Skin epidermis (tissue), 12 donors: Measurements from ENCODE around the gene THADA.
"Not testable (repeated sequence)": the region's sequence is repeated elsewhere in the genome, so short reads cannot be mapped to it uniquely, and the experiment has no call there.

Experiments
- H3K27ac ChIP-seq, 21 experiments: fragments of 200-600 bp; sonication (generic) in 11 of 21; one replicate each; pipeline ENCODE4 v1.5.0; 2020; ENCODE audit warnings: mild to moderate bottlenecking in 3 of 21, inconsistent platforms in 2 of 21, moderate library complexity in 2 of 21
- H3K4me3 ChIP-seq, 7 experiments: fragments of 200-600 bp; sonication (generic) in 2 of 7; one replicate each; pipeline ENCODE4 v1.5.0; 2020; ENCODE audit warnings: inconsistent platforms in 2 of 7, mild to moderate bottlenecking in 2 of 7, moderate library complexity in 1 of 7

Gene THADA

GRCh38 chr2:43284347-43284746 lies 311.5 kb downstream of the THADA start:
- H3K27ac ChIP-seq, H3K4me3 ChIP-seq: not testable (repeated sequence)

GRCh38 chr2:43280994-43281393 lies 314.8 kb downstream of the THADA start:
- Histone ChIP-seq H3K4me3 (no peak overlapping the region), H3K27ac (no peak overlapping the region)

- H3K27ac ChIP-seq = no peak overlapping the region
Observed at GRCh38 chr2:43279317-43279840, 316.5 kb downstream of the THADA start.

GRCh38 chr2:43278564-43279220 lies 317.1 kb downstream of the THADA start:
- Histone ChIP-seq H3K4me3 (no peak overlapping the region), H3K27ac (peak overlapping the region in 1 of 21 experiments; percentile 2)

More at GRCh38 chr2:43279317-43279840, 316.5 kb downstream of the THADA start:
- H3K4me3 ChIP-seq = no peak overlapping the region

GRCh38 chr2:43276962-43277391 lies 318.9 kb downstream of the THADA start:
- Histone ChIP-seq H3K4me3 (no peak overlapping the region), H3K27ac (peak overlapping the region in 10 of 21 experiments; percentile 11 to 74 (median 42))

GRCh38 chr2:43276266-43276941 lies 319.4 kb downstream of the THADA start:
- peak overlapping the region in 10 of 21 experiments; percentile 11 to 74 (median 42) for H3K27ac ChIP-seq
- H3K4me3 ChIP-seq = no peak overlapping the region

- Histone ChIP-seq H3K4me3 (no peak overlapping the region), H3K27ac (peak overlapping the region in 4 of 21 experiments; percentile 66 to 74 (median 67))
Observed at GRCh38 chr2:43274721-43275120, 321.1 kb downstream of the THADA start.

GRCh38 chr2:43274055-43274454 lies 321.8 kb downstream of the THADA start:
- Histone ChIP-seq H3K4me3 (no peak overlapping the region), H3K27ac (peak overlapping the region in 12 of 21 experiments; percentile 12 to 74 (median 38))

GRCh38 chr2:43273529-43273928 lies 322.3 kb downstream of the THADA start:
- no peak overlapping the region for H3K4me3 ChIP-seq
- H3K27ac ChIP-seq = peak overlapping the region in 13 of 21 experiments; percentile 12 to 74 (median 34)

GRCh38 chr2:43270930-43271615 lies 324.8 kb downstream of the THADA start:
- Histone ChIP-seq H3K4me3 (no peak overlapping the region), H3K27ac (peak overlapping the region in 10 of 21 experiments; percentile 55 to 89 (median 75))

GRCh38 chr2:43270461-43270860 lies 325.4 kb downstream of the THADA start:
- Histone ChIP-seq H3K27ac (peak overlapping the region in 16 of 21 experiments; percentile 15 to 89 (median 73)), H3K4me3 (no peak overlapping the region)

GRCh38 chr2:43269706-43270105 lies 326.1 kb downstream of the THADA start:
- H3K4me3 ChIP-seq = no peak overlapping the region
- peak overlapping the region in 18 of 21 experiments; percentile 15 to 89 (median 73) for H3K27ac ChIP-seq

- no peak overlapping the region for H3K4me3 ChIP-seq
- H3K27ac ChIP-seq = peak overlapping the region in 18 of 21 experiments; percentile 8 to 89 (median 78)
Observed at GRCh38 chr2:43269074-43269572, 326.7 kb downstream of the THADA start.

- Histone ChIP-seq H3K27ac (peak overlapping the region in 17 of 21 experiments; percentile 1 to 89 (median 79)), H3K4me3 (no peak overlapping the region)
Observed at GRCh38 chr2:43268066-43268953, 327.5 kb downstream of the THADA start.

- H3K27ac ChIP-seq = peak overlapping the region in 11 of 21 experiments; percentile 0 to 89 (median 79)
Observed at GRCh38 chr2:43267381-43267780, 328.5 kb downstream of the THADA start.

GRCh38 chr2:43266711-43267111 lies 329.1 kb downstream of the THADA start:
- Histone ChIP-seq H3K27ac (peak overlapping the region in 12 of 21 experiments; percentile 3 to 89 (median 48)), H3K4me3 (no peak overlapping the region)

More at GRCh38 chr2:43267381-43267780, 328.5 kb downstream of the THADA start:
- no peak overlapping the region for H3K4me3 ChIP-seq

- Histone ChIP-seq H3K27ac (peak overlapping the region in 16 of 21 experiments; percentile 3 to 89 (median 62)), H3K4me3 (no peak overlapping the region)
Observed at GRCh38 chr2:43265421-43265820, 330.4 kb downstream of the THADA start.

- Histone ChIP-seq H3K27ac (peak overlapping the region in 15 of 21 experiments; percentile 16 to 89 (median 63)), H3K4me3 (no peak overlapping the region)
Observed at GRCh38 chr2:43265001-43265400, 330.8 kb downstream of the THADA start.

GRCh38 chr2:43262951-43263350 lies 332.9 kb downstream of the THADA start:
- no peak overlapping the region for H3K4me3 ChIP-seq
- peak overlapping the region in 1 of 21 experiments; percentile 26 for H3K27ac ChIP-seq
